Heart left ventricle (tissue), 16 donors: Measurements from ENCODE around the gene TACR1. TPM values are rescaled to one million over a fixed set of nuclear protein-coding genes. Genes with fewer than 3 reads are reported as not detected.

Source experiments
- ATAC-seq, 4 donors: fragments of 200-7000 bp; cut with Tn5 transposase; one replicate each; pipeline ENCODE4 v1.9.1; 2020 to 2022; ENCODE audit warnings: moderate library complexity in 4 of 4, mild to moderate bottlenecking in 3 of 4, moderate number of reproducible peaks in 1 of 4
- DNase-seq, 5 donors: peaks; one replicate each; pipeline ENCODE4 v3.0.0-alpha.2; 2020
- H3K27ac ChIP-seq, 12 donors: fragments of 200-600 bp; sonication (generic) in 4 of 12; one replicate each; pipeline versions ENCODE4 v1.5.0 to v1.8.0; 2016 to 2022; ENCODE audit warnings: mild to moderate bottlenecking in 2 of 12
- H3K27me3 ChIP-seq, 9 donors: fragments of 200-600 bp; sonication (generic) in 2 of 9; one replicate each; pipeline versions ENCODE4 v1.5.1 to v1.8.0; 2016 to 2022; ENCODE audit warnings: mild to moderate bottlenecking in 3 of 9
- H3K36me3 ChIP-seq, 9 donors: fragments of 200-600 bp; sonication (generic) in 2 of 9; one replicate each; pipeline versions ENCODE4 v1.5.0 to v1.8.0; 2018 to 2022; ENCODE audit warnings: mild to moderate bottlenecking in 2 of 9
- H3K4me1 ChIP-seq, 12 donors: fragments of 200-600 bp; sonication (generic) in 4 of 12; one replicate each; pipeline versions ENCODE4 v1.5.0 to v1.8.0; 2016 to 2022; ENCODE audit warnings: mild to moderate bottlenecking in 3 of 12
- H3K4me3 ChIP-seq, 12 donors: fragments of 200-600 bp; sonication (generic) in 4 of 12; one replicate each; pipeline versions ENCODE4 v1.5.0 to v1.8.0; 2017 to 2022; ENCODE audit warnings: mild to moderate bottlenecking in 9 of 12, moderate library complexity in 4 of 12
- H3K9me3 ChIP-seq, 12 donors: fragments of 200-600 bp; sonication (generic) in 4 of 12; one replicate each; pipeline versions ENCODE4 v1.5.0 to v1.8.0; 2016 to 2022; ENCODE audit warnings: mild to moderate bottlenecking in 1 of 12
- CTCF ChIP-seq, 12 donors: fragments of 200-600 bp; sonication (generic) in 4 of 12; IDR thresholded peaks; one replicate each; pipeline versions ENCODE4 v1.5.0 to v1.8.0; 2018 to 2022; ENCODE audit warnings: antibody characterized with exemption in 12 of 12, mild to moderate bottlenecking in 5 of 12
- POLR2A ChIP-seq, 2 donors: fragments of 450-650 bp; IDR thresholded peaks; one replicate each; pipeline ENCODE4 v1.6.1; 2017; ENCODE audit warnings: antibody characterized with exemption in 2 of 2, mild to moderate bottlenecking in 2 of 2, moderate library complexity in 2 of 2
- WGBS, 4 donors: extraction: QIAGEN DNeasy Blood & Tissue Kit in 2 of 4; methylation state at CpG; one replicate each; pipeline versions ENCODE4 v1.1.5 to v1.1.7; 2013 to 2018; 5-methylcytosine and 5-hydroxymethylcytosine counted together
- intact Hi-C, 10 donors: fragments of 100-400 bp; cut with DNase I; formaldehyde crosslinking; loops; one replicate each; pipeline versions ENCODE4 v1.11.1 to v1.14.2; 2022
- polyA plus RNA-seq, 2 donors: library from polyadenylated mRNA; stranded (reverse); fragments of 200-250 nt; gene quantifications; one replicate each; pipeline ENCODE4 v1.2.3, GENCODE V29; 2013
- total RNA-seq, 9 donors: library from RNA; depleted of rRNA in 2 of 9; stranded (reverse); fragments of >200 nt in 2 of 9; fragmentation: NEBNext Ultra II Directional in 3 of 9; extraction: Animal tissue kit (Norgen Biotek cat#: 25700) in 3 of 9; gene quantifications; one replicate each; pipeline versions ENCODE4 v1.1.0 to v1.2.4, GENCODE V29; 2016 to 2023
- donor health status: ischemic (EF 13 %, LVEDD 7.1; RV severe dilation, severe dysfunction).
- donor health status: healthy with polysubstance abuse.
- donor health status: DM: no; HTN: yes; CAD: no.
- donor health status: DM: no; HTN: no; CAD: no.
- donor health status: ischemic (EF 25% LVEDD 6.9; RV normal size, moderate dysfunction).
- donor health status: ischemic (EF 25% LVEDD 5.7; RV mildly dilated, moderate dysfunction).
- donor health status: healthy.
- donor health status: DM: yes; HTN: yes; CAD: no.
- donor health status: ischemic (EF 35%, LVEDD 5.7; RV mildly dilated, moderate dysfunction).
- donor health status: nonischemic (EF 11% LVEDD 7.7; RV severe dilation, severe dysfunction).
- donor health status: DM: yes; HTN: yes; CAD: no.
- donor health status: PGD.
- donor health status: ischemic (EF 29% LVEDD 5.4; RV normal size, mild dysfunction).
- donor health status: nonischemic (EF 23%, LVEDD 6.1; RV moderate dilation, normal function).

Gene TACR1
- total and polyA plus RNA-seq, 11 donors = 0.01 to 0.59 (median 0.35) TPM; not detected in 4

GRCh38 chr2:75077909-75078308 is 121.4 kb downstream of the TACR1 start:
- Histone ChIP-seq H3K9me3 (no peaks in the 10 kb centered on the region), H3K36me3 (no peaks in the 10 kb centered on the region), H3K27ac (no peak overlapping the region), H3K27me3 (no peaks in the 10 kb centered on the region), H3K4me3 (no peak overlapping the region), H3K4me1 (no peaks in the 10 kb centered on the region)
- DNase-seq (no peak), ATAC-seq (no peak)
- 96 to 98% (median 97%) methylated on average over 4 of the region's 4 CpGs for WGBS, 4 donors
- intact Hi-C loops = no loop called here
- TF ChIP-seq POLR2A (IDR thresholded peaks at IDR 0.05) = no peak
- TF ChIP-seq CTCF (IDR thresholded peaks at IDR 0.05) = no peak

- intact Hi-C loops = no loop called here
- Histone ChIP-seq H3K4me1 (no peaks in the 10 kb centered on the region), H3K27ac (no peak overlapping the region), H3K9me3 (no peaks in the 10 kb centered on the region), H3K36me3 (no peaks in the 10 kb centered on the region), H3K4me3 (no peak overlapping the region), H3K27me3 (no peaks in the 10 kb centered on the region)
- no peak for DNase-seq
- 83 to 95% (median 89%) methylated on average over 2 of the region's 2 CpGs for WGBS, 4 donors
- no peak for ATAC-seq
- TF ChIP-seq CTCF (IDR thresholded peaks at IDR 0.05) (no peak), POLR2A (IDR thresholded peaks at IDR 0.05) (no peak)
These were observed 123.2 kb downstream of the TACR1 start for GRCh38 chr2:75076088-75076487.

- TF ChIP-seq CTCF (IDR thresholded peaks at IDR 0.05) (no peak), POLR2A (IDR thresholded peaks at IDR 0.05) (no peak)
- H3K27me3 ChIP-seq = no peaks in the 10 kb centered on the region
- no peak overlapping the region for H3K27ac ChIP-seq
- DNase-seq = no peak
- H3K4me3 ChIP-seq = no peak overlapping the region
- H3K36me3 ChIP-seq = no peaks in the 10 kb centered on the region
- no peaks in the 10 kb centered on the region for H3K9me3 ChIP-seq
- WGBS, 4 donors = 87 to 96% (median 94%) methylated on average over 1 of the region's 1 CpG
- ATAC-seq = no peak
- intact Hi-C loops = loop anchor here in 1 of 10 donors (5.0 kb wide), 1 partner anchor 248 kb away; no protein-coding TSS in a partner anchor
- no peaks in the 10 kb centered on the region for H3K4me1 ChIP-seq
These were observed 124.6 kb downstream of the TACR1 start for GRCh38 chr2:75074708-75075107.

GRCh38 chr2:75074228-75074627 is 125.1 kb downstream of the TACR1 start:
- Histone ChIP-seq H3K4me1 (no peaks in the 10 kb centered on the region), H3K4me3 (no peak overlapping the region), H3K36me3 (no peaks in the 10 kb centered on the region), H3K27me3 (no peaks in the 10 kb centered on the region), H3K9me3 (no peaks in the 10 kb centered on the region), H3K27ac (no peak overlapping the region)
- no peak for DNase-seq
- 60 to 76% (median 66%) methylated on average over 1 of the region's 1 CpG for WGBS, 4 donors
- ATAC-seq = no peak
- TF ChIP-seq POLR2A (IDR thresholded peaks at IDR 0.05) (no peak), CTCF (IDR thresholded peaks at IDR 0.05) (no peak)
- intact Hi-C loops = loop anchor here in 1 of 10 donors (5.0 kb wide), 1 partner anchor 248 kb away; no protein-coding TSS in a partner anchor
